Activated CD8-positive, alpha-beta T cell treated with anti-CD3 and anti-CD28 coated beads for 36 hours (primary cell): ENCODE results near the gene EPAS1. TPM values are rescaled to one million over a fixed set of nuclear protein-coding genes. Genes with fewer than 3 reads are reported as not detected.

Experiments used
- ATAC-seq: fragments of 200-7000 bp; cut with Tn5 transposase; one replicate; pipeline ENCODE4 v1.10.0; 2021; ENCODE audit warnings: mild to moderate bottlenecking, moderate library complexity
- CTCF ChIA-PET: fragments of 350-600 bp; sonication (Branson Sonifier 250); formaldehyde crosslinking; loops from one replicate; lab custom pipeline; 2021; ENCODE audit warnings: antibody characterized with exemption; lab: Charles Lee
- POLR2A ChIA-PET: fragments of 350-600 bp; sonication (Branson Sonifier 250); formaldehyde crosslinking; loops from one replicate; lab custom pipeline; 2021; ENCODE audit warnings: antibody characterized with exemption; lab: Charles Lee
- DNase-seq: peaks from one replicate; pipeline ENCODE4 v3.0.0-alpha.2; 2020
- H3K27ac Mint-ChIP-seq: one replicate; pipeline ENCODE4 v1.8.0; 2021; ENCODE audit warnings: mild to moderate bottlenecking, mixed read lengths
- H3K27me3 Mint-ChIP-seq: one replicate; pipeline ENCODE4 v1.8.0; 2021; ENCODE audit warnings: mixed read lengths
- H3K36me3 Mint-ChIP-seq: one replicate; pipeline ENCODE4 v1.8.0; 2021; ENCODE audit warnings: low read depth, mixed read lengths
- H3K4me1 Mint-ChIP-seq: one replicate; pipeline ENCODE4 v1.8.0; 2021; ENCODE audit warnings: low read depth, mixed read lengths
- H3K4me3 Mint-ChIP-seq: one replicate; pipeline ENCODE4 v1.8.0; 2021; ENCODE audit warnings: mild to moderate bottlenecking, moderate library complexity, mixed read lengths
- H3K9me3 Mint-ChIP-seq: one replicate; pipeline ENCODE4 v1.8.0; 2021; ENCODE audit warnings: mixed read lengths
- CTCF ChIP-seq: fragments of 200-600 bp; IDR thresholded peaks from one replicate; pipeline ENCODE4 v1.8.0; 2022; ENCODE audit warnings: antibody characterized with exemption, mild to moderate bottlenecking
- intact Hi-C: fragments of 100-400 bp; cut with micrococcal nuclease; formaldehyde crosslinking; loops from one replicate; pipeline ENCODE4 v1.10.0; 2022
- total RNA-seq, 2 experiments: library from RNA; stranded (reverse); gene quantifications; one replicate each; pipeline ENCODE4 v1.2.3, GENCODE V29; 2021

Gene EPAS1
- total RNA-seq, 2 experiments from 2014 or later: 8.3 to 12.2 TPM

DNA sequence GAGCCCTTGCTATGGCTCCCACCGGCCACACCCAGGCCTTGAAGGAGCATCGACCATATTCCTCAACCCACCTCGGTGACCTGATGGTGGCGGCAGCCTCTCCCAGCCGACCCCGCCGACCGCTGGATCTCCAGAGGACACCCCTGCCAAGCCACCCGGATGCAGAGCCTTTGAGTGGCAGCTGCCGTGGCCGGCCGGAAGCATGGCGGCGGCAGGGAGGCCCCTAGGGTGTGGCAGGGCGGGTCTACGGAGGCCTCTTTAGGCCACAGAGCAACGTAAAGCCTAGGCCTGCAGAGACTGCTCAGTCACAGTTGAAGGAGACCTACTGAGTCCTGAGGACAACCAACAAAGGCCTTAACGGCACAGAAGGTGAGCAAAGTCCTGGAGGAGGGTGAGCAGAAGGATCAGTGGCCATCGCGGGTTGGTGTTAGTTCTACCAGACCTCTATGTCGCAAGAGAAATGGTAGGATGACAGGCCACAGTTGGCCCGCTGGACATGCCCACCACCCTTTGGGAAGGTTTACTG is 131.8 kb downstream of the EPAS1 start:
- CTCF ChIA-PET: no interaction called here
- Mint-ChIP-seq H3K4me1 (peaks cover 30% of the 10 kb centered on the region), H3K27me3 (no peaks in the 10 kb centered on the region), H3K4me3 (no peak overlapping the region), H3K36me3 (no peaks in the 10 kb centered on the region), H3K27ac (no peak overlapping the region), H3K9me3 (peaks cover 3% of the 10 kb centered on the region)
- POLR2A ChIA-PET: no interaction called here
- no peak for ATAC-seq
- no peak for DNase-seq
- intact Hi-C loops: no loop called here
- TF ChIP-seq CTCF: no peak

DNA sequence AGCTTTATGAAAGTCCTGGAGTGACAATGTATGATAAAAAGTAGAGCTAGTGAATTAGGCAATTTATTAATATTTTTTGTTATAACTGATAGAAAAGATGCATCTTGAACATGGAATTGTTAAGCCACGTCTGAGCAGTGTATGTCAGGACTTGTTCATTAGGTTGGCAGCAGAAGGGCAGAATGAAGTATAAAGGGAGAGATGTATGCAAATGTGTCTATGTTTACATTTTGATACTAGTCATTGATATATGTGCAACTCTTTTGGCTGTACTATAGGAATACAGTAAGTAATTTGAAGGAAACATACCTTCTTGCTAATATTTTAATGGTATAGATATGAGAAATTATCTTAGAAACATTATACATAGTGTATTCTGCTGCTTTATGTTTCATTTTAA is 133.2 kb downstream of the EPAS1 start:
- no peak for ATAC-seq
- Mint-ChIP-seq H3K27me3 (no peaks in the 10 kb centered on the region), H3K9me3 (peaks cover 3% of the 10 kb centered on the region), H3K4me3 (no peak overlapping the region), H3K36me3 (no peaks in the 10 kb centered on the region), H3K27ac (no peak overlapping the region), H3K4me1 (peaks cover 36% of the 10 kb centered on the region)
- ChIA-PET CTCF (interaction anchor here (1.1 kb wide), 1 partner anchor 17 kb away, joined by 3 read pairs; no protein-coding TSS in a partner anchor), POLR2A (interaction anchor here (0.7 kb wide), 1 partner anchor 8 kb away, joined by 3 read pairs; no protein-coding TSS in a partner anchor)
- no peak for DNase-seq
- no peak for TF ChIP-seq CTCF
- intact Hi-C loops: no loop called here

DNA sequence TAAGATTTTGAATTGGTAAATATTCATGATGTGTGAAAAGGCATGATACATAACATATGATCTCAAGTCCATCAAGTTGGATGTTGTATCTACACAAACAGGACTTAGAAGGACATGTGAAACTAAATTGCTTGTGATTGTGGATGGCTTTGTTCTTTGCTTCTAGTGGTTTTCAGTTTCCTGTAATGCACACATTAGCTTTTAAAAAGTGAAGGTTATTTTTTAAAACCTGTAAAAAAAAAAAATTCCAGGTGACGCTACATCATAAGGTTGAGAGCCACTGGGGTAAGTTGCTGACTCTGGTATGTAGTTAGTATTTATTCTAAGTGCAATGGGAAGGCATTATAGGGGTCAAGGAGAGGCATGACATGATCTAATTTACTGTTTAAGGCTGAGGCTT is 133.8 kb downstream of the EPAS1 start:
- intact Hi-C loops: no loop called here
- Mint-ChIP-seq H3K9me3 (peaks cover 3% of the 10 kb centered on the region), H3K27me3 (no peaks in the 10 kb centered on the region), H3K27ac (no peak overlapping the region), H3K4me1 (peaks cover 38% of the 10 kb centered on the region), H3K4me3 (no peak overlapping the region), H3K36me3 (no peaks in the 10 kb centered on the region)
- no peak for TF ChIP-seq CTCF
- DNase-seq: no peak
- ChIA-PET CTCF (no interaction called here), POLR2A (interaction anchor here (0.7 kb wide), 1 partner anchor 9 kb away, joined by 3 read pairs; no protein-coding TSS in a partner anchor)
- ATAC-seq: no peak

DNA sequence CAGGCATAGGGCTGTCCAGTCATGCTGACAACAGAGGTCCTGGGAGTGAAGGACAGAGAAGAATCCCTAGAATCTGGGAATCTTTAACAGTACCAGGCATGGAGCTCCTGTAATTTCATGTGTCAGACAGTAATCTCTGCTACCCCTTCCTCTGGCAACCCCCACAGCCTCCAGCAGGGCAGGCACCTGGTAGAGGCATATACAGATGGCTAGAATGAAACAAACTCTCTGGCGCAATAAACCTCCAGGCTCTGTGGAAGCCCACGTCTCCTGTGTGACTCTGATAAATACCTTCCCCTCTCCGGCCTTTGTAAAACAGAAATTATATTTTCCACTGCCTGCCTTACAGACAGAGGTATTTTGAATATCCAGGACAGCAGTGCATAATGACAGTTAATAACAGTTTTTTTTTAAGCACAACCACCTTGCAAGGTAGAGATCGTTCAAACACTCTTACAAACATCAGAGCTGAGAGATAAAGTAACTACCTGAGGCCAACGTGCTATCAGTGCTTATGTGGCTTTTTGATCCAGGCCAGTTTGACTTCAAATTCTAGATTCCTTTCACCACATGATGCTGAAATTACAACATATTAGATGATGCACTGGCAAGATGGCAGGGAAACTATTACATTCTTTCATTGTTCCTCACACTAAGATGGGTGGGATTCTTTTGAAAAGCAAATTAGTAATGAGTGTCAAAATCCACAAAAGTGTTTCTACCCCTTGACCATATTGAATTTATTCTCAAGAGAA is 134.5 kb downstream of the EPAS1 start:
- Mint-ChIP-seq H3K27me3 (no peaks in the 10 kb centered on the region), H3K9me3 (peaks cover 3% of the 10 kb centered on the region), H3K4me1 (peaks cover 38% of the 10 kb centered on the region), H3K36me3 (no peaks in the 10 kb centered on the region), H3K4me3 (no peak overlapping the region), H3K27ac (no peak overlapping the region)
- DNase-seq (no peak), ATAC-seq (no peak)
- POLR2A ChIA-PET: interaction anchor here (0.7 kb wide), 1 partner anchor 9 kb away, joined by 3 read pairs; no protein-coding TSS in a partner anchor
- CTCF ChIA-PET: no interaction called here
- intact Hi-C loops: no loop called here
- TF ChIP-seq CTCF: no peak

GRCh38 chr2:46434851-46435273 is 137.7 kb downstream of the EPAS1 start:
- DNase-seq (no peak), ATAC-seq (no peak)
- POLR2A ChIA-PET: no interaction called here
- TF ChIP-seq CTCF: no peak
- intact Hi-C loops: no loop called here
- Mint-ChIP-seq H3K4me1 (peaks cover 57% of the 10 kb centered on the region), H3K27ac (no peak overlapping the region), H3K4me3 (no peak overlapping the region), H3K9me3 (peaks cover 1% of the 10 kb centered on the region), H3K27me3 (no peaks in the 10 kb centered on the region), H3K36me3 (no peaks in the 10 kb centered on the region)
- CTCF ChIA-PET: no interaction called here
